GM23248 (cell line): ENCODE data around the gene HSBP1L1. TPM values are rescaled to one million over a fixed set of nuclear protein-coding genes. Genes with fewer than 3 reads are reported as not detected.

Source experiments
- DNase-seq: peaks from one replicate; pipeline ENCODE4 v3.0.0-alpha.2; 2015
- H2AFZ ChIP-seq: fragments of 200-600 bp; sonication (generic); 2 replicates; pipeline ENCODE4 v1.6.1; 2016; ENCODE audit warnings: antibody characterized with exemption
- H3F3A ChIP-seq: fragments of 200-600 bp; sonication (generic); 2 replicates; pipeline ENCODE4 v1.6.1; 2016; ENCODE audit warnings: mild to moderate bottlenecking, antibody characterized with exemption, mixed run types; ENCODE audit not compliant: insufficient read depth
- H3K27ac ChIP-seq: fragments of 200-600 bp; sonication (generic); 2 replicates; pipeline ENCODE4 v1.5.1; 2016; ENCODE audit warnings: mild to moderate bottlenecking
- H3K27me3 ChIP-seq: fragments of 200-600 bp; sonication (generic); replicated peaks from 2 replicates; pipeline ENCODE4 v1.6.1; 2016; ENCODE audit warnings: mild to moderate bottlenecking; ENCODE audit not compliant: insufficient read depth
- H3K36me3 ChIP-seq: fragments of 200-600 bp; sonication (generic); 2 replicates; pipeline ENCODE4 v1.6.1; 2016; ENCODE audit warnings: low read depth, mild to moderate bottlenecking
- H3K4me1 ChIP-seq: fragments of 200-600 bp; sonication (generic); 2 replicates; pipeline ENCODE4 v1.6.1; 2016; ENCODE audit warnings: mild to moderate bottlenecking; ENCODE audit not compliant: insufficient read depth
- H3K4me2 ChIP-seq: fragments of 200-600 bp; sonication (generic); one replicate; pipeline ENCODE4 v1.6.1; 2016; ENCODE audit warnings: mild to moderate bottlenecking; ENCODE audit not compliant: unreplicated experiment
- H3K4me3 ChIP-seq: fragments of 200-600 bp; sonication (generic); 2 replicates; pipeline ENCODE4 v1.5.1; 2016; ENCODE audit warnings: mild to moderate bottlenecking
- H3K79me2 ChIP-seq: fragments of 200-600 bp; sonication (generic); 2 replicates; pipeline ENCODE4 v1.6.1; 2016; ENCODE audit warnings: mild to moderate bottlenecking; ENCODE audit not compliant: insufficient read depth
- H3K9ac ChIP-seq: fragments of 200-600 bp; sonication (generic); 2 replicates; pipeline ENCODE4 v1.6.1; 2016; ENCODE audit warnings: mild to moderate bottlenecking
- H3K9me2 ChIP-seq: fragments of 200-600 bp; sonication (generic); 2 replicates; pipeline ENCODE4 v1.6.1; 2016; ENCODE audit warnings: mixed run types, mild to moderate bottlenecking, moderate library complexity; ENCODE audit not compliant: insufficient read depth
- H3K9me3 ChIP-seq: fragments of 200-600 bp; sonication (generic); one replicate; pipeline ENCODE4 v1.6.1; 2017; ENCODE audit warnings: low read depth
- H4K20me1 ChIP-seq: fragments of 200-600 bp; sonication (generic); 2 replicates; pipeline ENCODE4 v1.6.0; 2016; ENCODE audit not compliant: insufficient read depth
- EZH2 ChIP-seq: fragments of 200-600 bp; sonication (generic); IDR thresholded peaks from 2 replicates; pipeline ENCODE4 v1.6.1; 2018; ENCODE audit warnings: antibody characterized with exemption, mild to moderate bottlenecking; ENCODE audit not compliant: insufficient read depth, poor library complexity, severe bottlenecking
- EZH2phosphoT487 ChIP-seq: fragments of 200-600 bp; sonication (generic); IDR thresholded peaks from 2 replicates; pipeline ENCODE4 v1.6.1; 2018; ENCODE audit warnings: antibody characterized with exemption, moderate library complexity, mild to moderate bottlenecking, low read depth; ENCODE audit not compliant: insufficient read depth
- WGBS, 2 experiments: methylation state at CpG; one replicate each; pipeline ENCODE4 v1.1.6; 2015 to 2017; ENCODE audit warnings: low lambda C conversion rate in 2 of 2, low coverage in 1 of 2; ENCODE audit errors: missing lambda C conversion rate in 2 of 2; 5-methylcytosine and 5-hydroxymethylcytosine counted together
- in situ Hi-C: fragments of 300-500 bp; cut with MboI; formaldehyde crosslinking; loops from 2 replicates; pipeline ENCODE4 v1.15.0; 2020
- polyA plus RNA-seq: library from polyadenylated mRNA; unstranded; fragments of >200 nt; fragmentation: Nextera tagmentation; extraction: Ambion mirVana; gene quantifications from 2 replicates; pipeline ENCODE4 v1.2.1, GENCODE V29; 2016
- total RNA-seq: library from RNA; depleted of rRNA; stranded (reverse); fragments of >200 nt; shearing (Covaris generic); gene quantifications from 2 replicates; pipeline ENCODE4 v1.2.3, GENCODE V29; 2014

HSBP1L1 gene
- total and polyA plus RNA-seq, 2 experiments from 2014 or later, result 6.8 to 27.0 TPM

DNA sequence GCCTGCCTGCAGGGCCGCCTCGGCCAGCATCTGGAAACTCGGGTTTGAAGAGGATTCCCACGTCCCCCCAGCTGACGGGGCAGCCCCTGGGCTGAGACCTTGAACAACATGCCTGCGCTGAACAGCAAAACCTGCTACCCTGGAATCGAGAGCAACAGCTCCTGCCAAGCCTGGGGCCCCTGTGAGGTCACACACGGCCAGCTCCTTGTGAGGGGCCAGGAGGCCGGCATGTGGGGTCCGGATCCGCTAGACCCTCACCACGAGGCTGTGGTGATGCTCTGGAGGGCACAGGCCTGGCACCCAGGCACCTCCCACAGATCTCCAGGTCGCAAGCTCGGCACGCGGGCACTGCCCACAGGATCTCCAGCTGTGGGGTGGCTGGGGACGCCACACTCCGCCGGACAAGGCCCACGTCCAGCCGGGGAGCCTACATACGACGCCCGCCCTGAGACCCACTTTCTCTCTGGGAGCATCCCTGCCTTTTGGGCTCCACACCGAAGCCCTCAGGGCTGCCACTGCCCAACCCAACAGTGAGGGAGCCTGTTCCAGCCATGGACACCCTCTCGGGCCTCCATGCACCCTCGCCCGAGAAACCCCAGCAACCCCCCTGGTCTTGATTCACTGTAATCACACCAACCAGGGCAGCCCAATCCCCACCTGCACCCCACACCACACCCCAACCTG, 47.1 kb upstream of the HSBP1L1 start:
- Histone ChIP-seq H3K9ac (no peak overlapping the region), H3K36me3 (no peaks in the 10 kb centered on the region; the same call in 1 of the 2 replicates), H3K4me2 (no peak overlapping the region), H3K27ac (no peak overlapping the region), H3K27me3 (no peaks in the 10 kb centered on the region), H3K79me2 (0 out of 2 replicates have a peak, but pooled peaks cover 3% of the 10 kb centered on the region), H3K9me3 (no peaks in the 10 kb centered on the region), H4K20me1 (no peaks in the 10 kb centered on the region), H2AFZ (no peak overlapping the region), H3F3A (no peaks in the 10 kb centered on the region), H3K4me1 (no peaks in the 10 kb centered on the region), H3K9me2 (no peaks in the 10 kb centered on the region), H3K4me3 (no peak overlapping the region)
- in situ Hi-C loops, result no loop called here
- TF ChIP-seq EZH2phosphoT487 (no peak), EZH2 (no peak)
- 95 to 96% methylated on average over 24 to 25 of the region's 28 CpGs for WGBS, 2 experiments
- no peak for DNase-seq

DNA sequence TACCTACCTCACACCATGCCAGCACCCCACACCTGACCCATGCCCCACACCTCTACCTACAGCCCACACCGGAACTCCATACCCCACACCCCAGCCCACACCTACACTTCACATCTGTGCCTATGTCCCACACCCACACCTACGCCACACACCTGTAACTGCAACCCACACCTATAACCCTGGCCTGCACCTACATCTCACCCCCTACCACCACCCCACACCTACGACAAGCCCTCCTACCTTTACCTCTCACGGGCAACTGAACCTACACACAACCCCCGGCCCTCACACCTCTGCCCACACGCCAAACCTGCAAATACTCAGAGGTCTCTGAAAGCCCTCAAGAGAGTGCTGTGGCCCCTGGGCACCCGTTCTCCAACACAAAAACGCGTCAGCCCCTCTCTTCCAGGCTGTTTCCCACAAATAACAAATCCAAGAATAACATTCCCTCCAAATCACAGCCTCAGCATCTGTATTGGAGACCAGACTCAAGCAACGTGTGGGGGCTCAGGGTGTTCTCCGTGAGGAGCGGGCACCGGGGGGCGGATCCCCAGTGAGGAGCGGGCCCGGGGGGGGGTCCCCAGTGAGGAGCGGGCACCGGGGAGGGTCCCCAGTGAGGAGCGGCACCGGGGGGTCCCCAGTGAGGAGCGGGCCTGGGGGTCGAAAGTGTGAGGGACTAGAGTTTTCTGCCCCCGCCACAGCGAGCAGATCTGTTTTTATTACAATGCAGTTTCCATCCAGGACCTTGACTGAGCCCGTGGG, 46.4 kb upstream of the HSBP1L1 start:
- Histone ChIP-seq H2AFZ (no peak overlapping the region), H3F3A (no peaks in the 10 kb centered on the region), H3K36me3 (no peaks in the 10 kb centered on the region; the same call in 1 of the 2 replicates), H3K4me1 (no peaks in the 10 kb centered on the region), H3K27ac (no peak overlapping the region), H3K4me3 (no peak overlapping the region), H3K9ac (no peak overlapping the region), H3K4me2 (no peak overlapping the region), H3K9me2 (no peaks in the 10 kb centered on the region), H3K79me2 (0 out of 2 replicates have a peak, but pooled peaks cover 5% of the 10 kb centered on the region), H4K20me1 (no peaks in the 10 kb centered on the region), H3K9me3 (no peaks in the 10 kb centered on the region), H3K27me3 (no peaks in the 10 kb centered on the region)
- 95 to 96% methylated on average over 17 to 25 of the region's 25 CpGs for WGBS, 2 experiments
- DNase-seq, result no peak
- TF ChIP-seq EZH2phosphoT487, result no peak
- no peak for TF ChIP-seq EZH2
- in situ Hi-C loops, result no loop called here

GRCh38 chr18:79918615-79919011, 45.8 kb upstream of the HSBP1L1 start:
- in situ Hi-C loops, result no loop called here
- Histone ChIP-seq H2AFZ (no peak overlapping the region), H3K4me2 (no peak overlapping the region), H3K4me3 (no peak overlapping the region), H3K9ac (no peak overlapping the region), H3K27ac (no peak overlapping the region), H3K79me2 (0 out of 2 replicates have a peak, but pooled peaks cover 5% of the 10 kb centered on the region), H4K20me1 (no peaks in the 10 kb centered on the region), H3K27me3 (no peaks in the 10 kb centered on the region), H3F3A (no peaks in the 10 kb centered on the region), H3K9me3 (no peaks in the 10 kb centered on the region), H3K9me2 (no peaks in the 10 kb centered on the region), H3K36me3 (no peaks in the 10 kb centered on the region; the same call in 1 of the 2 replicates), H3K4me1 (no peaks in the 10 kb centered on the region)
- TF ChIP-seq EZH2phosphoT487 (no peak), EZH2 (no peak)
- DNase-seq, result no peak
- WGBS, 2 experiments, result 96 to 97% methylated on average over 20 of the region's 20 CpGs

GRCh38 chr18:79919089-79919488, 45.4 kb upstream of the HSBP1L1 start:
- Histone ChIP-seq H3F3A (no peaks in the 10 kb centered on the region), H3K4me3 (no peak overlapping the region), H2AFZ (no peak overlapping the region), H4K20me1 (no peaks in the 10 kb centered on the region), H3K27ac (no peak overlapping the region), H3K27me3 (no peaks in the 10 kb centered on the region), H3K79me2 (0 out of 2 replicates have a peak, but pooled peaks cover 10% of the 10 kb centered on the region), H3K9me2 (no peaks in the 10 kb centered on the region), H3K9ac (no peak overlapping the region), H3K36me3 (no peaks in the 10 kb centered on the region; the same call in 1 of the 2 replicates), H3K4me2 (no peak overlapping the region), H3K9me3 (no peaks in the 10 kb centered on the region), H3K4me1 (no peaks in the 10 kb centered on the region)
- WGBS, 2 experiments, result 94 to 96% methylated on average over 18 to 19 of the region's 19 CpGs
- in situ Hi-C loops, result no loop called here
- no peak for DNase-seq
- TF ChIP-seq EZH2phosphoT487 (no peak), EZH2 (no peak)
